Activated T-helper 2 cell treated with anti-CD3 and anti-CD28 coated beads, Interferon-gamma antibody, Interleukin-2, Interleukin-4, amounts not matched to agents 10 μg/mL and 5 μg/mL and 100 μg/mL, durations not matched to agents 14 hours and 24 hours and 36 hours (primary cell): Measurements from ENCODE around the gene PCYT1B. TPM values are rescaled to one million over a fixed set of nuclear protein-coding genes. Genes with fewer than 3 reads are reported as not detected.
"Not testable (repeated sequence)": the region's sequence is repeated elsewhere in the genome, so short reads cannot be mapped to it uniquely, and the experiment has no call there.

ENCODE experiments used
- DNase-seq: peaks from one replicate; pipeline ENCODE4 v3.0.0; 2021; ENCODE audit warnings: low spot score
- H3K27ac Mint-ChIP-seq: one replicate; pipeline ENCODE4 v1.8.0; 2021; ENCODE audit warnings: mixed read lengths
- H3K27me3 Mint-ChIP-seq: one replicate; pipeline ENCODE4 v1.8.0; 2021; ENCODE audit warnings: low read depth, mixed read lengths
- H3K36me3 Mint-ChIP-seq: one replicate; pipeline ENCODE4 v1.8.0; 2021; ENCODE audit warnings: low read depth, mixed read lengths
- H3K4me1 Mint-ChIP-seq: one replicate; pipeline ENCODE4 v1.8.0; 2021; ENCODE audit warnings: low read depth, mixed read lengths
- H3K4me3 Mint-ChIP-seq: one replicate; pipeline ENCODE4 v1.8.0; 2021; ENCODE audit warnings: low read depth, mild to moderate bottlenecking, moderate library complexity, mixed read lengths
- H3K9me3 Mint-ChIP-seq: one replicate; pipeline ENCODE4 v1.8.0; 2021; ENCODE audit warnings: mixed read lengths
- intact Hi-C: fragments of 100-400 bp; cut with micrococcal nuclease; formaldehyde crosslinking; loops from one replicate; pipeline ENCODE4 v1.15.1; 2023
- total RNA-seq: library from RNA; stranded (reverse); gene quantifications from 2 replicates; pipeline ENCODE4 v1.2.3, GENCODE V29; 2022

Gene PCYT1B
- total RNA-seq, 1 donor from 2014 or later: 0.21 TPM

GRCh38 chrX:24661292-24661691 lies 14.1 kb upstream of the PCYT1B start:
- Mint-ChIP-seq H3K27me3 (peaks cover 6% of the 10 kb centered on the region), H3K27ac (no peak overlapping the region), H3K9me3 (no peaks in the 10 kb centered on the region), H3K4me3 (no peak overlapping the region), H3K4me1 (no peaks in the 10 kb centered on the region), H3K36me3 (no peaks in the 10 kb centered on the region)
- intact Hi-C loops: no loop called here
- no peak for DNase-seq

- H3K36me3 Mint-ChIP-seq: no peaks in the 10 kb centered on the region
- H3K27me3 Mint-ChIP-seq: peaks cover 6% of the 10 kb centered on the region
- H3K4me3 Mint-ChIP-seq: no peak overlapping the region
- H3K9me3 Mint-ChIP-seq: no peaks in the 10 kb centered on the region
- no peak overlapping the region for H3K27ac Mint-ChIP-seq
- H3K4me1 Mint-ChIP-seq: no peaks in the 10 kb centered on the region
- intact Hi-C loops: no loop called here
- no peak for DNase-seq
These were observed 12.5 kb upstream of the PCYT1B start for GRCh38 chrX:24659646-24660045.

- no peak overlapping the region for H3K27ac Mint-ChIP-seq
- no peak overlapping the region for H3K4me3 Mint-ChIP-seq
- H3K4me1 Mint-ChIP-seq: no peaks in the 10 kb centered on the region
- H3K27me3 Mint-ChIP-seq: peaks cover 6% of the 10 kb centered on the region
- DNase-seq: no peak
- intact Hi-C loops: no loop called here
- no peaks in the 10 kb centered on the region for H3K36me3 Mint-ChIP-seq
- no peaks in the 10 kb centered on the region for H3K9me3 Mint-ChIP-seq
These were observed 12.0 kb upstream of the PCYT1B start for GRCh38 chrX:24659106-24659505.

GRCh38 chrX:24658421-24658820 lies 11.3 kb upstream of the PCYT1B start:
- Mint-ChIP-seq H3K27me3 (peaks cover 6% of the 10 kb centered on the region), H3K36me3 (no peaks in the 10 kb centered on the region), H3K9me3 (no peaks in the 10 kb centered on the region), H3K27ac (no peak overlapping the region), H3K4me3 (no peak overlapping the region), H3K4me1 (no peaks in the 10 kb centered on the region)
- DNase-seq: no peak
- intact Hi-C loops: no loop called here

GRCh38 chrX:24657671-24658386 lies 10.7 kb upstream of the PCYT1B start:
- Mint-ChIP-seq H3K36me3 (no peaks in the 10 kb centered on the region), H3K4me1 (no peaks in the 10 kb centered on the region), H3K4me3 (no peak overlapping the region), H3K27me3 (peaks cover 6% of the 10 kb centered on the region), H3K27ac (no peak overlapping the region), H3K9me3 (no peaks in the 10 kb centered on the region)
- intact Hi-C loops: no loop called here
- DNase-seq: no peak

- H3K4me1 Mint-ChIP-seq, DNase-seq, H3K4me3 Mint-ChIP-seq, H3K27me3 Mint-ChIP-seq, H3K9me3 Mint-ChIP-seq, H3K27ac Mint-ChIP-seq, intact Hi-C loops, H3K36me3 Mint-ChIP-seq: not testable (repeated sequence)
These were observed 8.5 kb upstream of the PCYT1B start for GRCh38 chrX:24655679-24656078.

GRCh38 chrX:24651783-24652182 lies 4.6 kb upstream of the PCYT1B start:
- intact Hi-C loops: no loop called here
- Mint-ChIP-seq H3K9me3 (no peaks in the 10 kb centered on the region), H3K27me3 (peaks cover 19% of the 10 kb centered on the region), H3K27ac (no peak overlapping the region), H3K4me1 (peaks cover 7% of the 10 kb centered on the region), H3K4me3 (no peak overlapping the region), H3K36me3 (no peaks in the 10 kb centered on the region)
- no peak for DNase-seq

- Mint-ChIP-seq H3K27ac (no peak overlapping the region), H3K36me3 (no peaks in the 10 kb centered on the region), H3K4me3 (no peak overlapping the region), H3K27me3 (peaks cover 29% of the 10 kb centered on the region), H3K9me3 (no peaks in the 10 kb centered on the region), H3K4me1 (peaks cover 10% of the 10 kb centered on the region)
- no peak for DNase-seq
- intact Hi-C loops: no loop called here
These were observed 1.3 kb upstream of the PCYT1B start for GRCh38 chrX:24648495-24648894.

GRCh38 chrX:24646745-24647182 lies 383 bp downstream of the PCYT1B start:
- DNase-seq: no peak
- peaks cover 10% of the 10 kb centered on the region for H3K4me1 Mint-ChIP-seq
- H3K27ac Mint-ChIP-seq: no peak overlapping the region
- no peaks in the 10 kb centered on the region for H3K9me3 Mint-ChIP-seq
- intact Hi-C loops: loop anchor here (1.0 kb wide), 1 partner anchor 47 kb away; the partner anchor contains the start of gene POLA1
- H3K36me3 Mint-ChIP-seq: no peaks in the 10 kb centered on the region
- peaks cover 30% of the 10 kb centered on the region for H3K27me3 Mint-ChIP-seq
- peak overlapping the region; percentile 57 for H3K4me3 Mint-ChIP-seq

- H3K27ac Mint-ChIP-seq: no peak overlapping the region
- peaks cover 10% of the 10 kb centered on the region for H3K4me1 Mint-ChIP-seq
- no peaks in the 10 kb centered on the region for H3K36me3 Mint-ChIP-seq
- DNase-seq: no peak
- peaks cover 31% of the 10 kb centered on the region for H3K27me3 Mint-ChIP-seq
- intact Hi-C loops: no loop called here
- H3K9me3 Mint-ChIP-seq: no peaks in the 10 kb centered on the region
- H3K4me3 Mint-ChIP-seq: no peak overlapping the region
These were observed 1.1 kb downstream of the PCYT1B start for GRCh38 chrX:24646006-24646405.

- Mint-ChIP-seq H3K27ac (no peak overlapping the region), H3K4me1 (peaks cover 10% of the 10 kb centered on the region), H3K9me3 (no peaks in the 10 kb centered on the region), H3K27me3 (peaks cover 28% of the 10 kb centered on the region), H3K36me3 (no peaks in the 10 kb centered on the region), H3K4me3 (no peak overlapping the region)
- intact Hi-C loops: no loop called here
- no peak for DNase-seq
These were observed 4.0 kb downstream of the PCYT1B start for GRCh38 chrX:24643116-24643515.

GRCh38 chrX:24629701-24630100 lies 17.4 kb downstream of the PCYT1B start:
- H3K27ac Mint-ChIP-seq: no peak overlapping the region
- no peak for DNase-seq
- no peaks in the 10 kb centered on the region for H3K9me3 Mint-ChIP-seq
- H3K4me1 Mint-ChIP-seq: no peaks in the 10 kb centered on the region
- H3K27me3 Mint-ChIP-seq: peaks cover 7% of the 10 kb centered on the region
- intact Hi-C loops: no loop called here
- H3K36me3 Mint-ChIP-seq: no peaks in the 10 kb centered on the region
- no peak overlapping the region for H3K4me3 Mint-ChIP-seq

- no peak for DNase-seq
- intact Hi-C loops: no loop called here
- Mint-ChIP-seq H3K4me3 (no peak overlapping the region), H3K4me1 (no peaks in the 10 kb centered on the region), H3K9me3 (no peaks in the 10 kb centered on the region), H3K27ac (no peak overlapping the region), H3K36me3 (no peaks in the 10 kb centered on the region), H3K27me3 (no peaks in the 10 kb centered on the region)
These were observed 27.5 kb downstream of the PCYT1B start for GRCh38 chrX:24619647-24620046.

GRCh38 chrX:24610516-24610915 lies 36.6 kb downstream of the PCYT1B start:
- H3K4me1 Mint-ChIP-seq: no peaks in the 10 kb centered on the region
- no peaks in the 10 kb centered on the region for H3K9me3 Mint-ChIP-seq
- H3K36me3 Mint-ChIP-seq: no peaks in the 10 kb centered on the region
- H3K27ac Mint-ChIP-seq: no peak overlapping the region
- H3K27me3 Mint-ChIP-seq: peaks cover 12% of the 10 kb centered on the region
- intact Hi-C loops: no loop called here
- no peak for DNase-seq
- no peak overlapping the region for H3K4me3 Mint-ChIP-seq
